Ishikawa (cell line): ENCODE data around the gene GNG7.
A peak's percentile ranks its signal among the peaks of the same experiment; 100 is the strongest.

Experiments used
- CEBPB ChIP-seq: IDR thresholded peaks from 2 replicates; pipeline ENCODE4 v1.6.1; 2012
- CREB1 ChIP-seq: IDR thresholded peaks from 2 replicates; pipeline ENCODE4 v1.6.1; 2012; ENCODE audit warnings: low read depth
- EGR1 ChIP-seq: IDR thresholded peaks from 2 replicates; pipeline ENCODE4 v1.6.1; 2012
- EP300 ChIP-seq: IDR thresholded peaks from 2 replicates; pipeline ENCODE4 v1.6.1; 2012; ENCODE audit warnings: borderline replicate concordance
- FOXM1 ChIP-seq: IDR thresholded peaks from 2 replicates; pipeline ENCODE4 v1.6.1; 2012; ENCODE audit warnings: low read depth, borderline replicate concordance
- NFIC ChIP-seq: IDR thresholded peaks from 2 replicates; pipeline ENCODE4 v1.6.1; 2012
- RAD21 ChIP-seq: IDR thresholded peaks from 2 replicates; pipeline ENCODE4 v1.6.1; 2012; ENCODE audit warnings: low read depth
- TAF1 ChIP-seq: IDR thresholded peaks from 2 replicates; pipeline ENCODE4 v1.6.1; 2012; ENCODE audit warnings: low read depth, mild to moderate bottlenecking
- TCF12 ChIP-seq: IDR thresholded peaks from 2 replicates; pipeline ENCODE4 v1.6.1; 2012; ENCODE audit warnings: low read depth
- TEAD4 ChIP-seq: IDR thresholded peaks from 2 replicates; pipeline ENCODE4 v1.6.1; 2012
- YY1 ChIP-seq: IDR thresholded peaks from 2 replicates; pipeline ENCODE4 v1.6.1; 2012; ENCODE audit warnings: low read depth
- ZBTB7A ChIP-seq: IDR thresholded peaks from 2 replicates; pipeline ENCODE4 v1.6.1; 2012; ENCODE audit warnings: low read depth
- TF ChIP-seq, protein P1 (sequence below): IDR thresholded peaks from 2 replicates; pipeline ENCODE4 v1.6.1; 2012
- TF ChIP-seq, protein P2 (sequence below): IDR thresholded peaks from 2 replicates; pipeline ENCODE4 v1.6.1; 2012; ENCODE audit warnings: low read depth, mild to moderate bottlenecking
- TF ChIP-seq, protein P3 (sequence below): IDR thresholded peaks from 2 replicates; pipeline ENCODE4 v1.6.1; 2012

Gene GNG7

DNA sequence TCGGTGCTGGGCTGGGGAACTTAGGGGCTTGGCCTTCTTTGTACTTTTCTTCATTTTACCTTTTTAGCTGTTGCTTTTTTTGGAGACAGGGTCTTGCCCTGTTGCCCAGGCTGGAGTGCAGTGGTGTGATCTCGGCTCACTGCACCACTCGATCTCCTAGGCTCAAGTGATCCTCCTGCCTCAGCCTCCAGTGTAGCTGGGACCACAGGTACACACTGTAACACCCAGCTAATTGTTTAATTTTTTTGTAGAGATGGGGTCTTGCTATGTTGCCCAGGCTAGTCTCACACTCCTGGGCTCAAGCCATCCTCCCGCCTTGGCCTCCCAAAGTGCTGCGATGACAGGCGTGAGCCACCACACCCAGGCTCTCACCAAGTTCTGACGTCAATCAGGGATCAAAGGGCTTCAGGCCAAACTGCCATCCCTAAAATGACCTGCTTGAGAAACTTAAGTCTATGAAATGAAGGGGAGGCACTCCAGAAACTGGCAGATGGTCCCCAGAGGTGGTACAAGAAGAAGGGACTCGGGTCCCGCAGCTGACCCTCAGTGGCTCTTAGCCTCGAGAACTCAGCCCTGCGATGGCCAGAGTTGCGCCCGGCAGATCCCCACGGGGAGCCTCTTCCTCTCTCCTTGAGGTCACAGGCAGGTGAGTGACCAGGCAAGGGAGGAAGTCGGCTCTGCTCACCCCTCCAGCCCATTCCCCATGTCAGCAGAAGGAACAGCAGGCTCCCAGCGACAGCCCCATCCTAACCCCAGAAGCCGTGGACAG, 61.7 kb downstream of the GNG7 start:
- TF ChIP-seq, protein P1, sequence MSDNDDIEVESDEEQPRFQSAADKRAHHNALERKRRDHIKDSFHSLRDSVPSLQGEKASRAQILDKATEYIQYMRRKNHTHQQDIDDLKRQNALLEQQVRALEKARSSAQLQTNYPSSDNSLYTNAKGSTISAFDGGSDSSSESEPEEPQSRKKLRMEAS = no peak
- TF ChIP-seq EP300 (no peak), ZBTB7A (no peak), TEAD4 (no peak), NFIC (no peak), EGR1 (no peak), CREB1 (no peak), RAD21 (no peak)
- TF ChIP-seq, protein P2, sequence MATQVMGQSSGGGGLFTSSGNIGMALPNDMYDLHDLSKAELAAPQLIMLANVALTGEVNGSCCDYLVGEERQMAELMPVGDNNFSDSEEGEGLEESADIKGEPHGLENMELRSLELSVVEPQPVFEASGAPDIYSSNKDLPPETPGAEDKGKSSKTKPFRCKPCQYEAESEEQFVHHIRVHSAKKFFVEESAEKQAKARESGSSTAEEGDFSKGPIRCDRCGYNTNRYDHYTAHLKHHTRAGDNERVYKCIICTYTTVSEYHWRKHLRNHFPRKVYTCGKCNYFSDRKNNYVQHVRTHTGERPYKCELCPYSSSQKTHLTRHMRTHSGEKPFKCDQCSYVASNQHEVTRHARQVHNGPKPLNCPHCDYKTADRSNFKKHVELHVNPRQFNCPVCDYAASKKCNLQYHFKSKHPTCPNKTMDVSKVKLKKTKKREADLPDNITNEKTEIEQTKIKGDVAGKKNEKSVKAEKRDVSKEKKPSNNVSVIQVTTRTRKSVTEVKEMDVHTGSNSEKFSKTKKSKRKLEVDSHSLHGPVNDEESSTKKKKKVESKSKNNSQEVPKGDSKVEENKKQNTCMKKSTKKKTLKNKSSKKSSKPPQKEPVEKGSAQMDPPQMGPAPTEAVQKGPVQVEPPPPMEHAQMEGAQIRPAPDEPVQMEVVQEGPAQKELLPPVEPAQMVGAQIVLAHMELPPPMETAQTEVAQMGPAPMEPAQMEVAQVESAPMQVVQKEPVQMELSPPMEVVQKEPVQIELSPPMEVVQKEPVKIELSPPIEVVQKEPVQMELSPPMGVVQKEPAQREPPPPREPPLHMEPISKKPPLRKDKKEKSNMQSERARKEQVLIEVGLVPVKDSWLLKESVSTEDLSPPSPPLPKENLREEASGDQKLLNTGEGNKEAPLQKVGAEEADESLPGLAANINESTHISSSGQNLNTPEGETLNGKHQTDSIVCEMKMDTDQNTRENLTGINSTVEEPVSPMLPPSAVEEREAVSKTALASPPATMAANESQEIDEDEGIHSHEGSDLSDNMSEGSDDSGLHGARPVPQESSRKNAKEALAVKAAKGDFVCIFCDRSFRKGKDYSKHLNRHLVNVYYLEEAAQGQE = no peak
- TF ChIP-seq, protein P3, sequence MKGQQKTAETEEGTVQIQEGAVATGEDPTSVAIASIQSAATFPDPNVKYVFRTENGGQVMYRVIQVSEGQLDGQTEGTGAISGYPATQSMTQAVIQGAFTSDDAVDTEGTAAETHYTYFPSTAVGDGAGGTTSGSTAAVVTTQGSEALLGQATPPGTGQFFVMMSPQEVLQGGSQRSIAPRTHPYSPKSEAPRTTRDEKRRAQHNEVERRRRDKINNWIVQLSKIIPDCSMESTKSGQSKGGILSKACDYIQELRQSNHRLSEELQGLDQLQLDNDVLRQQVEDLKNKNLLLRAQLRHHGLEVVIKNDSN = no peak

GRCh38 chr19:2639999-2640398, 62.5 kb downstream of the GNG7 start:
- no peak for TF ChIP-seq YY1
- no peak for TF ChIP-seq EGR1
- no peak for TF ChIP-seq CEBPB
- no peak for TF ChIP-seq RAD21
- TF ChIP-seq, protein P2 = no peak

DNA sequence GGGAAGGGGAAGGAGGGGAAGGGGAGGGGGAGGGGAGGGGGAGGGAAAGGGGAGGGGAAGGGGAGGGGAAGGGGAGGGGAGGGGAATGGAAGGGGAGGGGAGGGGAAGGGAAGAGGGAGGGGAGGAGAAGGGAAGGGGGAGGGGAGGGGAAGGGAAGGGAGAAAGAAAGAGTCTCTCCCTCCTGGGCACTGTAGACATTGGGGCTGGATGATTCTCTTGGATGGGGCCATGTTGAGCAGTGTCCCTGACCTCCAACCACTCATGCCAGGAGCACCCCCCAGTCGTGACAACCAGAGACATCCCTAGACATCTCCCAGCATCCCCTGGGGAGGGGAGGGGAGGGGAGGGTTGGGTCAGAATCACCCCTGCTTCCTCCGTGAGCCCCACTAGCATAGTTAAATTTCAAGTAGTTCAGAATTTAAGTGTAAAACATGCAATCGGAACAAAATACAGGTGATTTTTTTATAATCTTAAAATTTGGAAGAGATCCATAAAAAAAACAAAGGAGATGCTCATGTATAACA, 64.0 kb downstream of the GNG7 start:
- TF ChIP-seq TCF12 = no peak
- TF ChIP-seq CREB1 = no peak
- TF ChIP-seq CEBPB = no peak
- TF ChIP-seq ZBTB7A = no peak
- no peak for TF ChIP-seq NFIC
- TF ChIP-seq YY1 = no peak
- no peak for TF ChIP-seq FOXM1
- TF ChIP-seq EP300 = no peak

DNA sequence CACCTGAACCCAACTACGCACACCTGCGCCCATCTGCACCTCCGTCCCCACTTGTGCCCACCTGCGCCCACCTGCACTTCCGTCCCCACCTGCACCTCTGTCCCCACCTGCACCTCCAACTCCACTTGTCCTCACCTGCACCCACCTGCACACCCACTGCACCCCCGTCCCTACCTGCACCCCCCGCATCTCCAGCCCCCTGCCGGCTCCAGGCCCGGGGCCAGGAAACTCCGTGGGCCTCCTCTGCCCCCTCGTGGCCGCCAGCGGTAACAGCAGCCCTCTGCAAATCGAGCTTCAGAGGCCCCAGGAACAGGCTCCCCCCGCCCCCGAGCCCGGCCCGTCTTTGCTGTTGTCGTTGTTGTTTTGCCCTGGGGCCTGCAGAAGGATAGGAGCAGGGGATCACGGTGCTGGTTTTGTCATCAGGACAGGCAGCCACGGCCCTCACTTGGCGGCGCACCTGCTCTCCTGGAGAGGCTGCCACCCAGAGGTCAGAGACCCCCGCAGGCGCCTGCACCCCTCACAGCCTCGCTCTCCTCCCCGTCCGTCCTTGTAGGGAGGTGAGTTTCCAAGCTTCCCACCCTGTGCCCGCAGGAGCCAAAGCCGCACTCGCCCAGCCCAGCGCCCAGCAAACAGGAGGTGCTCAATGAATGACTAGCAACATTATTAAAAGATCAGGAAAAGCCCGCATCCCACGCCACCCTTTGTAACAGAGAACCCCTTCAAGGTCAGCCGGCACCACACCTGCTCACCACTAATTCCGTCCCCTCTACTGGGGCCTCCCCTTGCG, 65.4 kb downstream of the GNG7 start:
- TF ChIP-seq RAD21 (peak; percentile 82), EP300 (no peak), TEAD4 (no peak), NFIC (peak; percentile 36), ZBTB7A (peak; percentile 88)
- TF ChIP-seq, protein P2 = no peak

GRCh38 chr19:2636141-2636896, 66.2 kb downstream of the GNG7 start:
- TF ChIP-seq TCF12 = no peak
- no peak for TF ChIP-seq CREB1
- TF ChIP-seq TEAD4 = no peak
- TF ChIP-seq EGR1 = no peak
- no peak for TF ChIP-seq EP300
- no peak for TF ChIP-seq RAD21
- TF ChIP-seq, protein P1 = no peak
- no peak for TF ChIP-seq FOXM1
- TF ChIP-seq ZBTB7A = no peak
- TF ChIP-seq TAF1 = no peak
- no peak for TF ChIP-seq YY1
